Cerebellar cortex (tissue), 1 donor: ENCODE measurements around the gene CORO1C.
"Not testable (repeated sequence)": the region's sequence is repeated elsewhere in the genome, so short reads cannot be mapped to it uniquely, and the experiment has no call there.

Experiments used
- DNase-seq: peaks from one replicate; pipeline ENCODE4 v3.0.0-alpha.2; 2015; ENCODE audit warnings: low spot score

Gene CORO1C

DNA sequence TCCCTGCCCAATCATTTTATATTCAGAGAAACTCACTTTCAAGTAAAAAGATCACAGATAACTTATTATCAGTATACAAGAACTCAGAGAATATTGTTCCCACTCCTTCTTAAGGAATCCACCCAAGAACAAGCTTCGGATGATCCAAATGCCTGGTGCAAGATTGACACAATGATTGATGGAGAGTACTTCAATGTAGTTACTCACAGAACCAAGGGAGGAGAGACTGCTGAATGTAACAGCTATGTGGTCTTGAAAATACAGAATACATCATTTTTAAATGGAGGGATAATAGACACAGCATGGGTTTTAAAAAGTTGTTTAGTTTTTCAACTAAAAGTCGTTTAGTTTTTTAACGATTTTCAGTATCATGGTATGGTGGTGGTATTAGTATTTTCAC lies 59.3 kb downstream of the CORO1C start:
- no peak for DNase-seq

DNA sequence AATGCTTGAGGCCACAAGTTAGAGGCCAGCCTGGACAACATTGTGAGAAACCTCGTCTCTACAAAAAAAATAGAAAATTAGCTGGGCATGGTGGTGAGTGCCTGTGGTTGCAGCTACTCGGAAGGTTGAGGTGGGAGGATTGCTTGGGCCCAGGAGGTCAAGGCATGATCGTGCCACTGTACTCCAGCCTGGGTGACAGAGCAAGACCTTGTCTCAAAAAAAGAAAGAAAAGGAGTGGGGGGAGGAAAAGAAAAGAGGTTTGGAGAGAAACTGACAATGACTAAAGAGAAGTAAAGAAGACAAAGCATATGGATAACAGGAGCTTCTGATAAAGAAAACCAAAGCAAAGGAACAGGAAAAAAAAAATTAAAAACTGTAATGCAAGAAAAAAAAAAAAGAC lies 60.2 kb downstream of the CORO1C start:
- DNase-seq = no peak

DNA sequence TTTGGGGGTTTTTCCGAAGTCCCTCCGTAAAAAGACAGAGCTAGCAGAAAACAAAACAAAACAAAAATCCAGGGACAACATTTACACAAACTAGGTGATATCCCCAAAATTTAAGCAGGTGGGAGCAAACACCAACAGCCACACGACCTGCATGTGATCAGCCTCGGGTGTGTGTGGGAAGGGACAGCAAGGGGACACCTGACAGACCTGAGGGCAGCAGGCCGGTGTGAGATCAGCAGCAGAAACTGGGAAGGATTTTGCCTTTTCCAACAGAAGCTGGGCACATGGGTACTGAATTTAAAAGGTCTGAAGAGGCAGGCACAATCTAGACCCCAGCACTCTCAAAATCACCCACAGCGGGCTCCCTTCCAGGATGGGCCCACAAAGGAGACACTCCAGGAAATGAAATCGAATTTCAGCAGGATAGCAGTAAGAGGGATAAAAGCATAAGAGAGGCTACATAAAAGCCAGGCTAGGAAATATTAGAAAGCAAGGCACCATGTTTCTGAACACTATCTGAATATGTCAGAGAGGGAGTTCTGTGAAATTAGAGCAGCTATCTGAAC lies 61.2 kb downstream of the CORO1C start:
- DNase-seq = no peak

DNA sequence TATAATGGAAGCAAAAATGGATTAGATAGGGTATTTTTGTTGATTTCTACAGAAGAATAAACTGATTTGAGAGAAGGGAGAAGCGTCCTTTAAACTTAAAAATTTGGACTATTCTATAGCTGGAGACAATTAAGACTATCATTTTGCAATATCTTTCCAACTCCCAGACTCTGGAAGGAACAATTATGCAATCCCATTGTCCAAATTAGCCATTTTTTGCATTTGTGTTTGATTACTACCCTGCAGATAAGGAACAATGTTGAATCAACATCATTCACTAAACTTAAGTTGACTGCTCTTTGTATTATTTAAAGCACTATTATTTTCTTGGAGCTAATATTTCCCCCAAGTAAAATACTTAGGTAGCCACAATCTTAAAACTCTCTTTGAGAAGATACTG lies 62.8 kb downstream of the CORO1C start:
- DNase-seq = no peak

DNA sequence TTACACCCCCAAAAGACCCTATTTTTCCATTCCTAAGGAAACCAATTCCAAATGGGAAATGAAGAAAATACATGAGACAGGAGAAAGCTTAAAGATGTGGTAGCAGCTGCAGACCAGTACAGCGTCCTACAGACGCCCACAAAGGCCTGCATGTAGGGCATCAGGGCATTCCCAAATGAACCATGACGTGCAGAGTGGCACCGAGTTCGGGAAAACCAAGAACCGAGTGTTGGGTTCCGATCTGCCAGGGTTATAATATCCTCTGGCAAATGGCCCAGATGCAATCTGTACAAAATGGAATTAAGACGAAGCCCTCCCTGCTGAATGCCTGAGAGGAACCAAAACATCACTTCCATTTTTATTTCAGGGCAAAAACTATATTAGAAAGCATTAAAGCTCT lies 63.3 kb downstream of the CORO1C start:
- DNase-seq = no peak

DNA sequence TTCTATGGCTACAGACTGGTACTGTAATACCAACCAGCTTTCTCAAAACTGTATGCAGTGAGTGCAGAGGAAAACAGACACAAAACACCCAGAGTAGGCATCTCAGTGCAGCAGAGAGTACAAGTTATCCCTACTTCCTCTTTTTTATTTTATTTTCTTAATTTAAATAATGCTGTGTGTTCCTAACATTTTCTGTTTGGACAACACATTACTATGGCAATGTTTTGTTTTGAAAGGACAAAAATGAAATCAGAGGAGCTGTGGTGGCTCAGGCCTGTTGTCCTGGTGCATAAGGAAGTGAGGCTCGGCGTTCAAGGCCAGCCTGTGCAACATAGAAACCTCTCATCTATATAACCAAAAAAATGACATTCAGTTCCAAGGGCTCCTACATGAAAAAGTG lies 64.0 kb downstream of the CORO1C start:
- no peak for DNase-seq

DNA sequence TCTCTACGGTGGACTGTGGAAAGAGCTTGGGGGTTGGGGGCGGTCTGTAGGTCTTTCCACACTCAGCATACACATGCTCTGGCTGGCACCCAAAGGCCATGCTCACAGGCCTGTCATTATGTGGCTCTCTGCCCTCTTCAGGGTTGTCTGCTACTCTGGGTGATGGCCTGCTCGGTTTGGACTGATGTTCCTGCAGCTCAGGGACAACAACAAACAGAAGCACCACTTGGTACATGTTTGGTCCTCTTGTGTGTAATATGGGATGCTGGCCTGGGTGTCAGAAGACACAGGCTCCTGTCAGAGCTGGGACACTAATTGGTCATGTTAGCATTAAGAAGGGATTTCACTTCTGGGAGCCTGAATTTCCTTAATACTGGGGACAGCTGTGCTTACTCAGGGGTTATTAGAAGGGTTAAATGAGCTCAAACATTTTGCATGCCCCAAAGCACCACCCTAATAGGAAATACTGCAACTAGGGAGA lies 64.9 kb downstream of the CORO1C start:
- no peak for DNase-seq

DNA sequence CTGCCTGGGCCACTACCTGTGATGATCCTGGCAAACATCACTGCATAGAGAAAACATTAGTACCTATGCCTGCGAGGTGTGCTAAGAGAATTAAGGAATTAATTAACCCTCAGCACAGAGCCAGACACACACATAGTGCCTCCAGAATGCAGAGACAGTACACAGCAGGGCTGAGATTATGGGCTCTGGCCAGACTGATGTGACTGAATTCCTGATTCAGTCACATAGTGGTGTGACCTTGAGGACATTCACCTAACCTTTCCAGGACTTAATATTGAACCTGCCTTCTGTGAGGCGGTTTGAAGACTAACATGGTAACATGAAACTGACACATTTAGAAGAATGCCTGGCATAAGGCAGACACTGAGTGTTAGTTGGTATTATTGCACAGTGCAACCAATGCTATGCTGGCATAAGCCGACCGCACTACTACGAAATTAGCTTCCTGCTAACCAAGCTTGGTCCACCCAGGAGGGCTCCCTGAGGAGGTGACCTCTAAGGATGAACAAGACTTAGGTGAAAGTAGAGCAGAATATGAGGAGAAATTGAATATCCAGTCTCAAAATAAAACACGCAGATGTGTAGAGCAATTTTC lies 65.6 kb downstream of the CORO1C start:
- no peak for DNase-seq

DNA sequence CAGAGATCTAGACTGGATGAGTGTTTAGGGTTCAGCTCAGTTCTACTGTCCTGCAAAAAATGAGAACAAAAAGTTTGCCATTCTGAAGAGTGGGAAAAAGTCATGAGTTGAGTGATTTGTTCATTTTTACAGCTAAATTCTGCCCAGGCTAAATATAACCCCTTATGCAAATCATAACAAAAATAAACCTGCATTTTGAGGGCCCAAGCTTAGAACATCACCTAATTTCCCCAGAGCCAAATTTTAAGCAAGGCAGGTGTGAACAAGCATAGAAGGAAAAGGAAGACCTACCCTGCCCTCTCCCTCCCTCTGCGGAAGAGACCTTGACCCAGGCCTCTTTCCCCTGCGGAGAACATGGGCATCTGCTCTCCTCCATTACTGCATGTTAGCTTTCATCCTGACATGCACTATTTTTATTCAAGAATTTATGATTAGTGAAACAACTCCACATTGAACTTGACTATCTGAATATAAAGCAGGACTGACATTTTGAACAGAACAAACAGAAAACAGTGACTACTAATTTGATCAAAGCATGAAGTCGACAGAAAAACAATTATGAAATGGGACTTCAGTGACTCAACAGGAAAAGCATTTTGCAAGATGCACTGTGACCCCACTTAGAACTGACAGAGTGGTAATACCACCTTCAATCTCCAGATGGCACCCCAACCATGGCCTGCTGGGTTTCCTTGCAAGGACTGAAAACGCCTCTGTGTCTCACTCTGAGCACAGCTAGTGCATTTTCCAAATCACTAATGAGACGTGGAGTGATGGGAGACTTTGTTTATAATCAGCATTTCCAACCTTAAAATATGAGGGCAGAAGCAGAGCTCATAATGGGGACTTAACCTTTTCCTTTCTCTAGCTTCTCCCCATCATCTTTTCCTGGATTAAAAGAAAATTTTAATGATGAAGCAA lies 66.7 kb downstream of the CORO1C start:
- peak; percentile 94 for DNase-seq

DNA sequence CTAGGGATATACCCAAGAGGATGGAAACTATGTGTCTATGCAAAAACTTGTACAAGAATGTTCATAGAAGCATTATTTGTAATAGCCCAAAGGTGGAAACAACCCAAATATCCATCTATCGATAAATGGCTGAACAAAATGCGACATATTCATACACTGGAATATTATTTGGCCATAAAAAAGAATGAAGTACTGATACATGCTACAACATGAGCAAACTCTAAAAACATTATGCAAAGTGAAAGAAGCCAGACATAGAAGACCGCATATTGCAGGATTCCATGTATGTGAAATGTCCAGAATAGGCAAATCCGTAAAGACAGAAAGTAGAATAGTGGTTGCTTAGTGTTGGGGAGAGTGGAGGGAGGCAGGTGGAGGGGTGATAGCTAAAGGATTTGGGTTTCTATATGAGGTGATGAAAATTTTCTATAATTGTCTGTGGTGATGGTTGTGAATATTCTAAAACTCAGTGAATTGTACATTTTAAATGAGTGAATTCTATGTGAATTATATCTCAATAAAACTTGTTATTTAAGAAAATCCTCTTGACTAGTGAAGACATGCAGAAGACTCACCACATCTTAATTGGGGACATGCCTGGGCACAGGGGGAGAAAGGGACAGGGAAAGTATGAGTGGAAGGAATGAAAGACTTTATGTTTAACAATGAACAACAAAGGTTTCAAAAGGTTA lies 67.8 kb downstream of the CORO1C start:
- no peak for DNase-seq

DNA sequence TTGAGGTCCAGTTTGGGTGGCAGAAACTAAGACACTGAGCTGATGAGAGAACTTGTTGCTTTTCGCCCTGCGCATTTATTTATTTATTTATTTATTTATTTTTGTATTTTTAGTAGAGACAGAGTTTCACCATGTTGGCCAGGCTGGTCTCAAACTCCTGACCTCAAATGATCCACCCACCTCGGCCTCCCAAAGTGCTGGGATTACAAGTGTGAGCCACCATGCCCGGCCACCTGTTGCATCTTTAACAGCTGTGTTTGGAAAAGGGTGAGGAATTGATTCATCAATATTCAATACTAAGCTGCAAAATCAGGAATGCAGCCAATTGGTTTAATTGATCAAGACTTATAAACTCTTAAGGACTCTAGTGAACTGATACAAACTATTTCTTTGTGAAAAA lies 73.2 kb downstream of the CORO1C start:
- DNase-seq = not testable (repeated sequence)

DNA sequence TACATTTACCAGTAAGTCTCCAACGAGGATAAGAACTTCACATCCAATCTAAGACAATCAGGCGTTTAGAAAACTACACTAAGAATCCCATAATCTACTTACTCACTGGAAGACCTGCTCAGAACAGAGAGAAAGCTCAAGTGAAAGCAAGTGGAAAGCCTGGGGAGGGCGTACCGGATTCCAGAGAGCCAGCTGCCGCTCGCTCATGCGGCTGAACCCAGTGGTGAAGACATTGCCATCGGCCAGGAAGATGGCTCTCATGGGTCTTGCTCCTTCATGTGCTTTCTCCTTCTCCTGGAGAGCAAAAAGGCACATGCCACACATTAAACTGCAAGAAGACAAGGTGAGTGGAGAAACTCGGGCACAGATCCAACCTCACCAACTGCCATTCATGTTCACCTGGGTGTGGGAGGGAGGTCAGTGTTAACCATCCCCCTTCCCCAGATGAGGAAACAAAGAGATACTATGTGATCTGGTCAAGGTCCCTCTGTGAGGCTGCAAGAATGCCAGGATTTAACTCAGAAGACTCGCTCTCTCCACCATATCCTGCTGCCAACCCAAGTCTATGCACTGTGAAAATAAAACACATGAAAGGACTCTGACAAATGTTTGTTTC lies 74.1 kb downstream of the CORO1C start:
- no peak for DNase-seq

DNA sequence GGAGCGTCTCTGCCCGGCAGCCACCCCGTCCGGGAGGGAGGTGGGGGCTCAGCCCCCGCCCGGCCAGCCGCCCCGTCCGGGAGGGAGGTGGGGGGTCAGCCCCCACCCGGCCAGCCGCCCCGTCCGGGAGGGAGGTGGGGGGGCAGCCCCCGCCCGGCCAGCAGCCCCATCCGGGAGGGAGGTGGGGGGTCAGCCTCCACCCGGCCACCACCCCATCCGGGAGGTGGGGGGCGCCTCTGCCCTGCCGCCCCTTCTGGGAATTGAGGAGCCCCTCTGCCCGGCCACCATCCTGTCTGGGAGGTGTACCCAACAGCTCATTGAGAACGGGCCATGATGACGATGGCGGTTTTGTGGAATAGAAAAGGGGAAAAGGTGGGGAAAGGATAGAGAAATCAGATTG lies 75.1 kb downstream of the CORO1C start:
- DNase-seq = not testable (repeated sequence)

DNA sequence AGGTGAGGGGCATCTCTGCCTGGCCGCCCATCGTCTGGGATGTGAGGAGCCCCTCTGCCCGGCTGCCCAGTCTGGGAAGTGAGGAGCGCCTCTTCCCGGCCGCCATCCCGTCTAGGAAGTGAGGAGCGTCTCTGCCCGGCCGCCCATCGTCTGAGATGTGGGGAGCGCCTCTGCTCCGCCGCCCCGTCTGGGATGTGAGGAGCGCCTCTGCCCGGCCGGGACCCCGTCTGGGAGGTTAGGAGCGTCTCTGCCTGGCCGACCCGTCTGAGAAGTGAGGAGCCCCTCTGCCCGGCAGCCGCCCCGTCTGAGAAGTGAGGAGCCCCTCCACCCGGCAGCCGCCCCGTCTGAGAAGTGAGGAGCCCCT lies 75.5 kb downstream of the CORO1C start:
- not testable (repeated sequence) for DNase-seq

DNA sequence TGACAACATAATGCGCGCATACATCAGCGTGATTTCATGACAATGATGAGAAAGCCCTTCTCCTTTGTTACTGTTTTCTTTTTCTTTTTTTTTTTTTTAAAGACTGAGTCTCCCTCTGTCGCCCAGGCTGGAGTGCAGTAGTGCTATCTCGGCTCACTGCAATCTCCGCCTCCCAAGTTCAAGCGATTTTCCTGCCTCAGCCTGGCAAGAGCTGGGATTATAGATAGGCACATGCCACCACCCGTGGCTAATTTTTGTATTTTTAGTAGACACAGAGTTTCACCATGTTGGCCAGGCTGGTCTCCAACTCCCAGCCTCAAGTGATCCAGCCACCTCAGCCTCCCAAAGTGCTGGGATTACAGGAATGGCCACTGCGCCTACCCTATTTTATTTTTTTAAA lies 76.7 kb downstream of the CORO1C start:
- DNase-seq = not testable (repeated sequence)

DNA sequence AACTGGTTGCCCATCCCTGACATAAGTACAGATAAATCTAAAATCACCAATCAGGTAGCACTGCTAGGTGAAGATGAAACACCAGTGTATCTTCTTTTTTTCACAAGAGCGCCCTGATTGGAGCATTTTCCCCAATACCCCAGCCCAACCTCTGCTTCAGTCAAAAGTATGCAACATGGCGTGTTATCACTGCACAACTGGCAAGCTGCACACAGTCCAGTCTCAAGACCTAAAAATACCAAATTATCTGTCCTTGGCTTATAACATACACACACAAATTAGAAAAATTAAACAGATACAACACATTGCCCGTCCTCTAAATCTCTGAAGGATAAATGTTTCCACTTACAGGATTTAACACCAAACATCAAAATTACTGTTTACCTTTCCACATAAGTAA lies 77.4 kb downstream of the CORO1C start:
- no peak for DNase-seq

DNA sequence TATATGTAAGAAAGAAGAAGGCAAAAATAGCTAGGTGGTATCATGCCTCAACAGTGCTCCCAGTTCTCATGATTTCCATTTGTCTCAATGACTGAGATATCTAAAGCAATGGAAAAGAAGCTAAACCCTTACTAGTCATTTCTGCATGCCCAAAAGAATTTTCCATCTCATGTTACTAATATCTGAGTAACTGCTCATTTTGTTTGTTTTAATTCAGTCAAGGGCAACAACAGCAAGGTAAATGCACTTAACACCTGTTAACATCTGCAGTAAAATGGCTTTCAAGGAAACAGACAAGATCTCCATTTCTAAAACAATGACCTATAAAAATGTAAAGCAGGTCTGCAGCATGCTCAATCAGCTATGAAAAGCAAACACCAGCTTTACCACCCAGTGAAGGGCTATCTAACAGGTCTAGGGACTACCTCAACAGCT lies 78.2 kb downstream of the CORO1C start:
- no peak for DNase-seq

DNA sequence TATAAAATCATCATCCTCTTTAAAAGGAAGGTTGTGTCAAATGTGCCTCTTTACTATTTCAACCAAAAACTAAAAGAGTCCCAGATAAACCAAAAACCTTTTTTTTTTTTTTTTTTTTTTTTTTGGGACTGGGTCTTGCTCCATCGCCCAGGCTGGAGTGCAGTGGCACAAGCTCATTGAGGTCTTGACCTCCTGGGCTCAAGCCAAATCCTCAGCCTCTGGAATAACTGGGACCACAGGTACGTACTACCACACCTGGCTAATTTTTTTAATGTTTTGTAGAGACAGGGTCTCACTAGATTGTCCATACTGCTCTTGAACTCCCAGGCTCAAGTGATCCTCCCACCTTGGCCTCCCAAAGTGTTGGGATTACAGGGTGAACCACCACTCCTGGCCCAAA lies 81.2 kb downstream of the CORO1C start:
- DNase-seq = no peak

DNA sequence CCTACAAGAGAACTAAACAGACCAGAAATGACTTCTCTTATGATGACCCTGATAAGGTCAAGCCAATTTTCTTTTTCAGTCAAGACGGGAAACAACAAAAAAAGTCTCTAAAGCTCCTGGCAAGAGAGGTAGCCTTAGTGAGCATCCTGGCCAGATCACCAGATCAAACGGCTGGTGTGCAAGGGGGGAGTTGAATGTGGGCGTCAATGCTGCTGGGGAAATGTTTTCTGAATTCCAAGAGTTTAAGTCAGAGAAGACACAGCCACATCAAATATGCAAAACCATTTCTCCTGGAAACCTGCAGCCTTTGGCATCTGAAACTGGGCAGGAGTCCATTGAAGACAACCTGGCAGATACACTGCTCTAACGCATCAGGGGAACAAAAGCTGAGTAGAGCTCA lies 81.6 kb downstream of the CORO1C start:
- DNase-seq = peak; percentile 67

DNA sequence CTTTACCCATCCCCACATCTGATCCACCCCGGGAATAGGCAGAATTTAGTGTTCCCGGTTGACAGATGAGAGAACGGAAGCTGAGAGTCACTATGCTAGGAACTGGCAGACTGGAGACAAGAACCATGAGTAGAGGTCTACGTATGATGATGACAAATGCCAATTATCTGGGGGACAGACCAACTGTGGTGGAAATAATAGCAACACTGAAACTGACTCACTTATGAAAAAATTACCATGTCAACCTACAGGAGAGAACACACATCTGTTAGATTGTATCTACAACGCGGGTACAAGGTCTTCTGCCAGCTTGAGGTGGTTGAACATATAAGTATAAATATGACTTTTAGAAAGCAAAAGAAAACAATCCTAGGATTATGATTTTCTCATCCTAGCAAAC lies 82.2 kb downstream of the CORO1C start:
- no peak for DNase-seq

DNA sequence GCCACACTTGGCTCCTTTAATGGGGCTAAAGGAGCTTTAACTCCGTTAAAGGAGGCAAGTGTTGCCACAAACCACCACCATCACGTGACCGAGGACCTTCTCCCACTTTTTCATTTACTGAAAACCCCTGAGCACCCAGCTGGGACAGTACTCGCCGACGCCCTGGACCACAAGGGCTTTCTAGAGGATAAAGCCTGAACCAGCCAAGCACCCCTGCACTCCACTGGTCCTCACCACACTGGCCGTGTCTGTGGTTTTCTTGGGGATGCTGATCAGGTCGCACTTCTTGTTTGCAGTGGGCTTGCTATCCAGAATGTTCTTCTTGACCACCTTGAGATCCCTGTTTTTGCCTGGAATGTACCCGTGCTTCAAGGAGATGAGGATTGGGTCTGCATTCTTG lies 82.9 kb downstream of the CORO1C start:
- no peak for DNase-seq
